ENCODE results near the gene ZNF226. TPM values are rescaled to one million over a fixed set of nuclear protein-coding genes. Genes with fewer than 3 reads are reported as not detected.
A peak's percentile ranks its signal among the peaks of the same experiment; 100 is the strongest.

Gene ZNF226
- polyA plus RNA-seq, 2 of the 4 experiments (the other 2 are of a cell fraction): 26.8 to 53.2 TPM

- ChIA-PET CTCF (no interaction called here), POLR2A (no interaction called here)
- FAIRE-seq (no peak), DNase-seq (ENCODE audit: low read depth in 1 of 2, low spot score in 1 of 2) (no peak), ATAC-seq (no peak)
- WGBS (ENCODE audit: missing lambda C conversion rate): 3% methylated on average over 2 of the region's 2 CpGs
- H3K4me2 ChIP-seq: no peak overlapping the region
- no peak overlapping the region for H3K27ac ChIP-seq
- no peaks in the 10 kb centered on the region for H3K4me1 ChIP-seq
- TF ChIP-seq CBX2 (IDR thresholded peaks at IDR 0.05; ENCODE audit: borderline replicate concordance, low read depth) (no peak), GATA3 (IDR thresholded peaks at IDR 0.05; ENCODE audit: borderline replicate concordance) (no peak), RCOR1 (IDR thresholded peaks at IDR 0.05; ENCODE audit: low read depth, low read length) (no peak), MAX (IDR thresholded peaks at IDR 0.05) (no peak), HMGXB4 (CRISPR knock-in tag; IDR thresholded peaks at IDR 0.05; ENCODE audit: borderline replicate concordance) (no peak), HES2 (IDR thresholded peaks at IDR 0.05) (no peak), EHF (CRISPR knock-in tag; IDR thresholded peaks at IDR 0.05) (no peak), SREBF2 (IDR thresholded peaks at IDR 0.05) (no peak), FOSB (CRISPR knock-in tag; IDR thresholded peaks at IDR 0.05) (no peak), HOXA7 (CRISPR knock-in tag; IDR thresholded peaks at IDR 0.05) (no peak), REST (IDR thresholded peaks at IDR 0.05) (no peak)
- H3K4me3 ChIP-seq: no peak overlapping the region
- peaks cover 52% of the 10 kb centered on the region for H3K9me3 ChIP-seq
Observed at GRCh38 chr19:44204772-44205171, 39.9 kb downstream of the ZNF226 start.

- FAIRE-seq: peak; percentile 99
- H3K27ac ChIP-seq: peak overlapping the region; percentile 73 to 87
Observed at GRCh38 chr19:44207126-44207803, 42.4 kb downstream of the ZNF226 start.

More at GRCh38 chr19:44207126-44207803, 42.4 kb downstream of the ZNF226 start:
- peak overlapping the region; percentile 66 for H3K4me3 ChIP-seq
- ATAC-seq (peak; percentile 96 to 98), DNase-seq (ENCODE audit: low read depth in 1 of 2, low spot score in 1 of 2) (peak; percentile 95 to 97)
- peaks cover 64% of the 10 kb centered on the region for H3K9me3 ChIP-seq
- WGBS (ENCODE audit: missing lambda C conversion rate): 3% methylated on average over 26 of the region's 26 CpGs
- POLR2A ChIA-PET: interaction anchor here (0.6 to 1.5 kb wide), 7 partner anchors 11 to 288 kb away, joined by 3 to 9 read pairs (median 5); partner anchors contain the start of genes ZNF112, ZNF226, ZNF235 and ZNF45
- peak overlapping the region; percentile 79 for H3K4me2 ChIP-seq
- no peaks in the 10 kb centered on the region for H3K4me1 ChIP-seq
- CTCF ChIA-PET: interaction anchor here (1.0 kb wide), 1 partner anchor 10 kb away, joined by 4 read pairs; no protein-coding TSS in a partner anchor
- TF ChIP-seq KDM5A (IDR thresholded peaks at IDR 0.05): no peak
- no peak for TF ChIP-seq ZFP36 (IDR thresholded peaks at IDR 0.05; ENCODE audit: borderline replicate concordance, partially characterized antibody)
- TF ChIP-seq HMGXB4 (CRISPR knock-in tag; IDR thresholded peaks at IDR 0.05; ENCODE audit: borderline replicate concordance): no peak
- TF ChIP-seq JUN (IDR thresholded peaks at IDR 0.05): peak; percentile 37 to 84; a peak in 3 of 5 replicates
- TF ChIP-seq JUNB (IDR thresholded peaks at IDR 0.05): no peak
- 0 out of 2 replicates have a peak, but pooled peaks have one; percentile 22 for TF ChIP-seq E2F6 (IDR thresholded peaks at IDR 0.05; ENCODE audit: borderline replicate concordance, low read depth)
- peak; percentile 42; the same call in 1 of the 2 replicates for TF ChIP-seq MAX (IDR thresholded peaks at IDR 0.05)
- TF ChIP-seq RAD21 (conservative IDR thresholded peaks at IDR 0.05 in 1 of 2, IDR thresholded peaks at IDR 0.05 in 1 of 2): 0 out of 5 replicates have a peak, but pooled peaks of 1 of the 2 experiments have one; percentile 4
- TF ChIP-seq POLR2A (IDR thresholded peaks at IDR 0.05; ENCODE audit: low read length): peak; percentile 30
- no peak for TF ChIP-seq CHD2 (IDR thresholded peaks at IDR 0.05; ENCODE audit: low read length, partially characterized antibody)
- TF ChIP-seq EHF (CRISPR knock-in tag; IDR thresholded peaks at IDR 0.05): peak; percentile 75; the same call in 1 of the 2 replicates
- no peak for TF ChIP-seq CBX2 (IDR thresholded peaks at IDR 0.05; ENCODE audit: borderline replicate concordance, low read depth)
- TF ChIP-seq GATA3 (IDR thresholded peaks at IDR 0.05; ENCODE audit: borderline replicate concordance): peak; percentile 67; the same call in 1 of the 2 replicates
- TF ChIP-seq BCL3 (IDR thresholded peaks at IDR 0.05): peak; percentile 44; the same call in 1 of the 3 replicates
- TF ChIP-seq RCOR1 (IDR thresholded peaks at IDR 0.05; ENCODE audit: low read depth, low read length): no peak
- TF ChIP-seq CEBPB (IDR thresholded peaks at IDR 0.05): peak in 1 of 2 experiments; percentile 22; a peak in 1 of 4 replicates

All from A549 (cell line).